Left ventricle myocardium superior (tissue), 1 donor: ENCODE measurements around the gene ANKHD1. TPM values are rescaled to one million over a fixed set of nuclear protein-coding genes. Genes with fewer than 3 reads are reported as not detected.
"Not testable (repeated sequence)": the region's sequence is repeated elsewhere in the genome, so short reads cannot be mapped to it uniquely, and the experiment has no call there.

Experiments used
- ATAC-seq: fragments of 200-7000 bp; cut with Tn5 transposase; one replicate; pipeline ENCODE4 v1.9.1; 2020; ENCODE audit warnings: mild to moderate bottlenecking, moderate library complexity
- DNase-seq: peaks from one replicate; pipeline ENCODE4 v3.0.0-alpha.2; 2020
- intact Hi-C: fragments of 100-400 bp; cut with micrococcal nuclease; formaldehyde crosslinking; loops from one replicate; pipeline ENCODE4 v1.11.0; 2022
- microRNA-seq: library from miRNA; unstranded; fragments of <30 nt; microRNA quantifications from one replicate; pipeline ENCODE4 v1.2.0, GENCODE V29; 2020; ENCODE audit warnings: borderline number of aligned reads
- total RNA-seq: library from RNA; stranded (reverse); fragmentation: NEBNext Ultra II Directional; extraction: Animal tissue kit (Norgen Biotek cat#: 25700); gene quantifications from one replicate; pipeline ENCODE4 v1.2.1, GENCODE V29; 2021
- donor health status: DM: no; HTN: yes; CAD: no; lungs with severe emphysema.

Gene ANKHD1
- total RNA-seq, 1 donor from 2014 or later, result 66.1 TPM

GRCh38 chr5:140571105-140571504 is 169.5 kb downstream of the ANKHD1 start:
- ATAC-seq, result peak; percentile 50
- intact Hi-C loops, result loop anchor here (10.0 kb wide), 1 partner anchor 64 kb away; the partner anchor contains the start of genes CD14 and TMCO6
- peak; percentile 67 for DNase-seq

GRCh38 chr5:140573683-140574082 is 172.1 kb downstream of the ANKHD1 start:
- DNase-seq, result no peak
- intact Hi-C loops, result loop anchor here (10.0 kb wide), 1 partner anchor 61 kb away; the partner anchor contains the start of genes CD14 and TMCO6
- ATAC-seq, result no peak

GRCh38 chr5:140574165-140574564 is 172.5 kb downstream of the ANKHD1 start:
- ATAC-seq, result peak; percentile 24
- intact Hi-C loops, result loop anchor here (10.0 kb wide), 1 partner anchor 61 kb away; the partner anchor contains the start of genes CD14 and TMCO6
- no peak for DNase-seq

DNA sequence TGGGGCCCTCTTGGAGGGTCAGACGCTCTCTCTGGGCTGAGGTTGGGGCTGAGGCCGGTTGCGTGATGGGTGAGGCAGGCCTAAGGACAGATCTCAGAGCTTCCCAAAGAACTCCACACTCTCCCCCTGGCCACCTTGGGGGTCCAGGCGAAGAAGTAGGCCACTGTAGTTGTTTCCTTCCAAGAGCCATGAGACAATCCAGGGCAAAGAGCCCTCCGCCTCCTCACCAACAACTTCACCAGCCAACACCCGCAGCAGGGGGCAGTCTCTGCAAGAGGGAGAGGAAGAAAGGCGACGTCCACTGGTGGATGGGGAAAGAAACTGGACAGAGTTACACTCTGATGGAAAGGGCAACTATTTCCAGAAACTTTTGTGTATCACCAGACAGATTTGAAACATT is 173.7 kb downstream of the ANKHD1 start:
- DNase-seq (peak; percentile 65), ATAC-seq (peak; percentile 57)
- intact Hi-C loops, result loop anchor here (10.0 kb wide), 1 partner anchor 59 kb away; the partner anchor contains the start of genes CD14 and TMCO6

DNA sequence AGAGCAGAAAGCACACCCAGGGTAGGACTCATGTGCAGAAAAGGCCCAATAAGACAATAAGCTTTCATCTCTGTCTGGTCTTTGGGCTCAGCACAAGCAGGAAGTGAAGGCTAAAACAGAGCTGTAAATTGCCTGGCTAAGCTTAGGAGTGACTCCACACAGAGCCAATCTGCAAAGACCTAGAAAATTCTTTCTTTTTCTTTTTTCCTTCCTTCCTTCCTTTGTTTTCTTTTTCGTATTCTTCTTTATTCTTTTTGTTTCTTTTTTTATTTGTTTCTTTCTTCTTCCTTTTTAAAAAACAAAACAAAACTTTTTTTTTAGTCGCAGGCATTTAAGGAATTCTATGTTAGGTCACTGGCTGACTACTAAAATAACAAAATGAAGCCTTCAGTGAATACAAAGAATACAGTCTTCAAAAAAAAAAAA is 175.2 kb downstream of the ANKHD1 start:
- DNase-seq (no peak), ATAC-seq (peak; percentile 42)
- intact Hi-C loops, result loop anchor here (10.0 kb wide), 1 partner anchor 58 kb away; the partner anchor contains the start of genes CD14 and TMCO6

- not testable (repeated sequence) for ATAC-seq, DNase-seq
- intact Hi-C loops, result loop anchor here (10.0 kb wide), 1 partner anchor 56 kb away; the partner anchor contains the start of genes CD14 and TMCO6
Measured at GRCh38 chr5:140579188-140579747, 177.6 kb downstream of the ANKHD1 start.

DNA sequence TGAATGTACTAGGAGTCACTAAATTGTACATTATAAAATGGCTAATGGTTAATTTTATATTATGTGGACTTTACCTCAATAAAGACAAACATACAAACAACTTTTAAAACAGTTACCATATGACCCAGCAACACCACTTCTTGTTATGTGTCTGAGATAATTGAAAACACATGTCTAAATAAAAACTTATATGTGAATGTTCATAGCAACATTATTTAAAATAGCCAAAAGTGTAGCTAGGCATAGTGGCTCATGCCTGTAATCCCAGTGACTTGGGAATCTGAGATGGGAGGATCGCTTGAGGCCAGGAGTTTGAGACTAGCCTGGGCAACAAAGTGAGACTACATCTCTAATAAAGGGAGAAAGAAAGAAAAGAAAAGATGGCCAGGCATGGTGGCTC is 185.9 kb downstream of the ANKHD1 start:
- ATAC-seq, result no peak
- DNase-seq, result no peak
- intact Hi-C loops, result no loop called here

GRCh38 chr5:140588311-140589070 is 186.9 kb downstream of the ANKHD1 start:
- DNase-seq (no peak), ATAC-seq (peak; percentile 71)
- intact Hi-C loops, result no loop called here

Small RNAs within 50 kb of the gene (microRNA-seq; reads per million reads assigned to microRNA genes)
- not detected for gene MIR6831

Other genes with a start within 250 kb of the ANKHD1 start
- gene CYSTM1, start 226.6 kb upstream of the ANKHD1 start, total RNA-seq, result 58.2 TPM
- gene PFDN1, start 98.7 kb upstream of the ANKHD1 start, total RNA-seq, result 68.1 TPM
- 21.9 TPM for gene HBEGF, start 55.2 kb upstream of the ANKHD1 start, total RNA-seq
- not detected for gene SLC4A9, start 41.6 kb upstream of the ANKHD1 start, total RNA-seq
- gene EIF4EBP3, start 145.8 kb downstream of the ANKHD1 start, total RNA-seq, result 18.2 TPM
- gene SRA1, start 155.6 kb downstream of the ANKHD1 start, total RNA-seq, result 27.4 TPM
- 13.3 TPM for gene APBB3, start 162.8 kb downstream of the ANKHD1 start, total RNA-seq
- 77.5 TPM for gene SLC35A4, start 163.0 kb downstream of the ANKHD1 start, total RNA-seq
- gene CD14, start 231.3 kb downstream of the ANKHD1 start, total RNA-seq, result 31.0 TPM
- gene TMCO6, start 237.6 kb downstream of the ANKHD1 start, total RNA-seq, result 3.2 TPM
- 161 TPM for gene NDUFA2, start 245.8 kb downstream of the ANKHD1 start, total RNA-seq
- 73.7 TPM for gene IK, start 246.0 kb downstream of the ANKHD1 start, total RNA-seq